H9 (cell line): ENCODE data around the gene USP12. TPM values are rescaled to one million over a fixed set of nuclear protein-coding genes. Genes with fewer than 3 reads are reported as not detected.

Experiments used
- DNase-seq: peaks from one replicate; pipeline ENCODE4 v3.0.0-alpha.2; 2017
- H2AFZ ChIP-seq: one replicate; pipeline ENCODE4 v1.6.1; 2013; ENCODE audit warnings: mild to moderate bottlenecking, low read length, control low read depth, moderate library complexity
- H2AK5ac ChIP-seq: 2 replicates; pipeline ENCODE4 v1.6.1; 2013; ENCODE audit warnings: low read length, control low read depth, mixed read lengths; ENCODE audit not compliant: insufficient read length
- H2BK120ac ChIP-seq: one replicate; pipeline ENCODE4 v1.6.1; 2013; ENCODE audit warnings: low read depth, mild to moderate bottlenecking, low read length, control low read depth, inconsistent platforms; ENCODE audit not compliant: poor library complexity, severe bottlenecking
- H2BK12ac ChIP-seq: 2 replicates; pipeline ENCODE4 v1.6.1; 2013; ENCODE audit warnings: low read length, control low read depth, mixed read lengths, low read depth; ENCODE audit not compliant: insufficient read length
- H2BK15ac ChIP-seq: 2 replicates; pipeline ENCODE4 v1.6.1; 2013; ENCODE audit warnings: low read depth, low read length, control low read depth
- H2BK20ac ChIP-seq: one replicate; pipeline ENCODE4 v1.6.1; 2013; ENCODE audit warnings: low read depth, mild to moderate bottlenecking, low read length, control low read depth, inconsistent platforms; ENCODE audit not compliant: poor library complexity, severe bottlenecking
- H2BK5ac ChIP-seq: 2 replicates; pipeline ENCODE4 v1.6.1; 2013; ENCODE audit warnings: low read length, control low read depth, mixed read lengths; ENCODE audit not compliant: insufficient read length
- H3K14ac ChIP-seq: 2 replicates; pipeline ENCODE4 v1.6.1; 2013; ENCODE audit warnings: low read length, control low read depth; ENCODE audit not compliant: insufficient read depth
- H3K18ac ChIP-seq: 2 replicates; pipeline ENCODE4 v1.6.1; 2013; ENCODE audit warnings: low read depth, mild to moderate bottlenecking, mixed read lengths, low read length, control low read depth; ENCODE audit not compliant: insufficient read length
- H3K23ac ChIP-seq: 2 replicates; pipeline ENCODE4 v1.6.1; 2013; ENCODE audit warnings: low read length, control low read depth, mixed read lengths, low read depth; ENCODE audit not compliant: insufficient read length
- H3K23me2 ChIP-seq: 2 replicates; pipeline ENCODE4 v1.6.1; 2013; ENCODE audit warnings: low read depth, mild to moderate bottlenecking, mixed read lengths, low read length, control low read depth; ENCODE audit not compliant: insufficient read length, poor library complexity, severe bottlenecking
- H3K27ac ChIP-seq: 2 replicates; pipeline ENCODE4 v1.5.1; 2013; ENCODE audit warnings: low read length, control low read depth, mixed read lengths, low read depth; ENCODE audit not compliant: insufficient read length
- H3K27me3 ChIP-seq: 2 replicates; pipeline ENCODE4 v1.6.1; 2013; ENCODE audit warnings: low read length, control low read depth, inconsistent platforms; ENCODE audit not compliant: insufficient read depth
- H3K4ac ChIP-seq: 2 replicates; pipeline ENCODE4 v1.6.1; 2013; ENCODE audit warnings: low read depth, mild to moderate bottlenecking, control low read depth, inconsistent platforms, low read length, moderate library complexity
- H3K4me1 ChIP-seq: 2 replicates; pipeline ENCODE4 v1.6.1; 2013; ENCODE audit warnings: low read length, control low read depth, inconsistent platforms; ENCODE audit not compliant: insufficient read depth
- H3K4me2 ChIP-seq: 2 replicates; pipeline ENCODE4 v1.6.1; 2013; ENCODE audit warnings: low read length, control low read depth, mixed read lengths; ENCODE audit not compliant: insufficient read length, insufficient read depth
- H3K56ac ChIP-seq: 2 replicates; pipeline ENCODE4 v1.6.1; 2013; ENCODE audit warnings: low read depth, mild to moderate bottlenecking, mixed read lengths, low read length, control low read depth; ENCODE audit not compliant: insufficient read length
- H3K79me1 ChIP-seq: 2 replicates; pipeline ENCODE4 v1.6.1; 2013; ENCODE audit warnings: low read depth, mild to moderate bottlenecking, moderate library complexity, low read length, control low read depth, inconsistent platforms; ENCODE audit not compliant: insufficient read depth, poor library complexity, severe bottlenecking
- H3K79me2 ChIP-seq: 2 replicates; pipeline ENCODE4 v1.6.1; 2013; ENCODE audit warnings: low read length, control low read depth, inconsistent platforms; ENCODE audit not compliant: insufficient read depth
- H3K9ac ChIP-seq: 2 replicates; pipeline ENCODE4 v1.6.1; 2013; ENCODE audit warnings: low read length, control low read depth, mixed read lengths; ENCODE audit not compliant: insufficient read length; ENCODE audit errors: extremely low read depth
- H3K9me3 ChIP-seq: one replicate; pipeline ENCODE4 v1.6.1; 2013; ENCODE audit warnings: low read depth, low read length, inconsistent platforms; ENCODE audit not compliant: control insufficient read depth
- H3T11ph ChIP-seq: one replicate; pipeline ENCODE4 v1.6.1; 2013; ENCODE audit warnings: mild to moderate bottlenecking, low read length, control low read depth, inconsistent platforms
- H4K20me1 ChIP-seq: one replicate; pipeline ENCODE4 v1.6.1; 2013; ENCODE audit not compliant: control insufficient read depth, insufficient read length, insufficient read depth
- H4K5ac ChIP-seq: 2 replicates; pipeline ENCODE4 v1.6.1; 2013; ENCODE audit warnings: low read depth, mild to moderate bottlenecking, mixed read lengths, low read length, control low read depth; ENCODE audit not compliant: insufficient read length
- H4K8ac ChIP-seq: replicated peaks from 2 replicates; pipeline ENCODE4 v1.6.1; 2013; ENCODE audit warnings: low read length, control low read depth, mixed read lengths, low read depth; ENCODE audit not compliant: insufficient read length
- H4K91ac ChIP-seq: 2 replicates; pipeline ENCODE4 v1.6.1; 2013; ENCODE audit warnings: low read depth, mild to moderate bottlenecking, moderate library complexity, mixed read lengths, low read length, control low read depth; ENCODE audit not compliant: insufficient read length
- H3K27ac Mint-ChIP-seq, 3 experiments: 2 replicates in 2 of 3; 3 replicates in 1 of 3; pipeline ENCODE4 v1.8.0; 2020 to 2021; ENCODE audit warnings: mixed read lengths in 3 of 3, mild to moderate bottlenecking in 1 of 3, moderate library complexity in 1 of 3
- H3K27me3 Mint-ChIP-seq: 2 replicates; pipeline ENCODE4 v1.8.0; 2021; ENCODE audit warnings: low read depth, mild to moderate bottlenecking, moderate library complexity, mixed read lengths
- H3K36me3 Mint-ChIP-seq, 3 experiments: 2 replicates in 2 of 3; 3 replicates in 1 of 3; pipeline ENCODE4 v1.8.0; 2020 to 2021; ENCODE audit warnings: low read depth in 3 of 3, mixed read lengths in 3 of 3; ENCODE audit not compliant: insufficient read depth in 1 of 3
- H3K4me1 Mint-ChIP-seq, 2 experiments: 2 replicates each; pipeline ENCODE4 v1.8.0; 2020; ENCODE audit warnings: mixed read lengths in 2 of 2
- H3K4me3 Mint-ChIP-seq, 2 experiments: 2 replicates in 1 of 2; 3 replicates in 1 of 2; pipeline ENCODE4 v1.8.0; 2020 to 2021; ENCODE audit warnings: mild to moderate bottlenecking in 2 of 2, mixed read lengths in 2 of 2, moderate library complexity in 1 of 2
- H3K9me3 Mint-ChIP-seq, 2 experiments: 2 replicates in 1 of 2; 3 replicates in 1 of 2; pipeline ENCODE4 v1.8.0; 2020; ENCODE audit warnings: mild to moderate bottlenecking in 2 of 2, mixed read lengths in 2 of 2, moderate library complexity in 1 of 2
- CTCF ChIP-seq: fragments of 200-600 bp; sonication (generic); conservative IDR thresholded peaks from 3 replicates; pipeline ENCODE4 v1.8.0; 2021; ENCODE audit warnings: antibody characterized with exemption, mild to moderate bottlenecking
- WGBS: extraction: QIAGEN DNeasy Blood & Tissue Kit; methylation state at CpG from one replicate; pipeline ENCODE4 v1.1.7; 2013; ENCODE audit warnings: missing lambda C conversion rate, low lambda C conversion rate, mixed read lengths; ENCODE audit not compliant: insufficient read length; ENCODE audit errors: extremely low coverage; 5-methylcytosine and 5-hydroxymethylcytosine counted together
- total RNA-seq: library from RNA; stranded (reverse); gene quantifications from 2 replicates; pipeline ENCODE4 v1.2.1, GENCODE V29; 2021

The USP12 gene
- total RNA-seq, 1 experiment from 2014 or later = 24.8 TPM

GRCh38 chr13:27200413-27201070 lies 28.9 kb upstream of the USP12 start:
- Histone ChIP-seq H3K56ac (no peak overlapping the region), H2BK20ac (no peak overlapping the region), H3K14ac (no peak overlapping the region), H3K4me2 (no peak overlapping the region), H3K23me2 (no peaks in the 10 kb centered on the region), H3K18ac (no peak overlapping the region), H2AFZ (no peak overlapping the region), H2BK15ac (no peak overlapping the region), H2BK120ac (no peak overlapping the region), H3K79me1 (no peaks in the 10 kb centered on the region), H3K27ac (no peak overlapping the region), H3K9ac (no peak overlapping the region), H2BK5ac (no peak overlapping the region), H3K27me3 (no peaks in the 10 kb centered on the region), H3K4me1 (no peaks in the 10 kb centered on the region), H4K20me1 (no peaks in the 10 kb centered on the region), H4K8ac (no peak overlapping the region), H2BK12ac (no peak overlapping the region), H4K5ac (no peak overlapping the region), H3T11ph (no peak overlapping the region), H2AK5ac (no peak overlapping the region), H3K23ac (no peak overlapping the region), H3K4ac (no peak overlapping the region), H3K79me2 (no peaks in the 10 kb centered on the region), H4K91ac (no peak overlapping the region), H3K9me3 (no peaks in the 10 kb centered on the region)
- DNase-seq = no peak
- Mint-ChIP-seq H3K27ac (no peak overlapping the region), H3K9me3 (no peaks in the 10 kb centered on the region), H3K4me3 (no peak overlapping the region), H3K36me3 (no peaks in the 10 kb centered on the region), H3K4me1 (peaks cover 12 to 13% of the 10 kb centered on the region in 2 experiments), H3K27me3 (no peaks in the 10 kb centered on the region)
- TF ChIP-seq CTCF = no peak
- whole genome bisulfite sequencing = no CpG with 5 or more reads among the region's 1 CpG
